DOHH2 (cell line): ENCODE measurements around the gene RBMS3.

ENCODE experiments used
- H3F3A ChIP-seq: fragments of 200-600 bp; sonication (generic), shearing (Covaris generic); 2 replicates; pipeline ENCODE4 v1.6.0; 2016; ENCODE audit warnings: antibody characterized with exemption, mild to moderate bottlenecking; ENCODE audit not compliant: control insufficient read depth, insufficient read depth
- H3K27ac ChIP-seq: fragments of 200-600 bp; sonication (generic); 2 replicates; pipeline ENCODE4 v1.5.1; 2014; ENCODE audit warnings: low read depth, mild to moderate bottlenecking, low read length, moderate library complexity
- H3K27me3 ChIP-seq: fragments of 200-600 bp; sonication (generic); 2 replicates; pipeline ENCODE4 v1.6.1; 2014; ENCODE audit warnings: mild to moderate bottlenecking, low read length, mixed read lengths; ENCODE audit not compliant: control insufficient read depth
- H3K36me3 ChIP-seq: fragments of 200-600 bp; sonication (generic); 2 replicates; pipeline ENCODE4 v1.6.1; 2014; ENCODE audit warnings: mild to moderate bottlenecking, low read length, moderate library complexity, mixed read lengths; ENCODE audit not compliant: control insufficient read depth
- H3K4me1 ChIP-seq: fragments of 200-600 bp; sonication (generic); 2 replicates; pipeline ENCODE4 v1.6.1; 2014; ENCODE audit warnings: mild to moderate bottlenecking, low read length, mixed read lengths; ENCODE audit not compliant: control insufficient read depth
- H3K4me2 ChIP-seq: fragments of 200-600 bp; sonication (generic); 2 replicates; pipeline ENCODE4 v1.6.0; 2014; ENCODE audit warnings: mild to moderate bottlenecking, low read length, moderate library complexity
- H3K4me3 ChIP-seq: fragments of 200-600 bp; sonication (generic); 2 replicates; pipeline ENCODE4 v1.5.1; 2014; ENCODE audit warnings: mild to moderate bottlenecking, low read length, mixed read lengths
- H3K79me2 ChIP-seq: fragments of 200-600 bp; sonication (generic); 2 replicates; pipeline ENCODE4 v1.6.1; 2014; ENCODE audit warnings: mild to moderate bottlenecking, low read length, mixed read lengths; ENCODE audit not compliant: control insufficient read depth
- H3K9me2 ChIP-seq: fragments of 200-600 bp; sonication (generic); replicated peaks from 2 replicates; pipeline ENCODE4 v1.6.1; 2014; ENCODE audit warnings: mild to moderate bottlenecking, low read length, mixed read lengths; ENCODE audit not compliant: control insufficient read depth
- H3K9me3 ChIP-seq: fragments of 200-600 bp; sonication (generic); 2 replicates; pipeline ENCODE4 v1.6.1; 2014; ENCODE audit warnings: antibody characterized with exemption, low read length, mixed read lengths; ENCODE audit not compliant: control insufficient read depth, insufficient read depth
- H4K20me1 ChIP-seq: fragments of 200-600 bp; sonication (generic); 2 replicates; pipeline ENCODE4 v1.6.0; 2014; ENCODE audit warnings: low read depth, mild to moderate bottlenecking, antibody characterized with exemption, low read length, moderate library complexity; ENCODE audit not compliant: control insufficient read depth, insufficient read depth
- EZH2phosphoT487 ChIP-seq: fragments of 200-600 bp; sonication (generic); IDR thresholded peaks from 2 replicates; pipeline ENCODE4 v1.6.1; 2017; ENCODE audit warnings: borderline replicate concordance, mild to moderate bottlenecking, antibody characterized with exemption, low read length, moderate library complexity, mixed read lengths
- TF ChIP-seq, protein P1 (sequence below): fragments of 200-600 bp; sonication (generic); IDR thresholded peaks from one replicate; pipeline ENCODE4 v1.5.1; 2014; ENCODE audit warnings: antibody characterized with exemption, mild to moderate bottlenecking, low read depth, low read length; ENCODE audit not compliant: poor library complexity, severe bottlenecking

RBMS3 gene

DNA sequence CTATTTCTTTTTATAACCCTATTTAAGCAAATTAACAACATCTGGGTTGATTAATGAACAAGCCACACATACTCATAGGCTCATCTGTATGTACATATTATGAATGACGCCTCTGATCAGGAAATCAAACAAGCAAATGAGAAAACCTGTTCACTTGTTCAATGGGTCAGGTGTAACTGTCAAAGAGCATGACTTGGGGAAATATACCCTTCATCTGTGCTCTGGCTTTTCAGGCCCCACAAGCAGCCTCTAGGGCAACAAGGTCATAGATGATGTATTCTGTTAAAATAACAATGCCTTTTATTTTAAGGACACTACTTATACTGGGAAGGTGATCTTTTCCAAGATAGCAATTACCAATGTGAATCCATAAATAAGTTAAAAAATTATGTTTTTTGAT is 102.0 kb downstream of the RBMS3 start:
- H3K27ac ChIP-seq = no peak overlapping the region
- no peaks in the 10 kb centered on the region for H3K36me3 ChIP-seq
- TF ChIP-seq, protein P1, sequence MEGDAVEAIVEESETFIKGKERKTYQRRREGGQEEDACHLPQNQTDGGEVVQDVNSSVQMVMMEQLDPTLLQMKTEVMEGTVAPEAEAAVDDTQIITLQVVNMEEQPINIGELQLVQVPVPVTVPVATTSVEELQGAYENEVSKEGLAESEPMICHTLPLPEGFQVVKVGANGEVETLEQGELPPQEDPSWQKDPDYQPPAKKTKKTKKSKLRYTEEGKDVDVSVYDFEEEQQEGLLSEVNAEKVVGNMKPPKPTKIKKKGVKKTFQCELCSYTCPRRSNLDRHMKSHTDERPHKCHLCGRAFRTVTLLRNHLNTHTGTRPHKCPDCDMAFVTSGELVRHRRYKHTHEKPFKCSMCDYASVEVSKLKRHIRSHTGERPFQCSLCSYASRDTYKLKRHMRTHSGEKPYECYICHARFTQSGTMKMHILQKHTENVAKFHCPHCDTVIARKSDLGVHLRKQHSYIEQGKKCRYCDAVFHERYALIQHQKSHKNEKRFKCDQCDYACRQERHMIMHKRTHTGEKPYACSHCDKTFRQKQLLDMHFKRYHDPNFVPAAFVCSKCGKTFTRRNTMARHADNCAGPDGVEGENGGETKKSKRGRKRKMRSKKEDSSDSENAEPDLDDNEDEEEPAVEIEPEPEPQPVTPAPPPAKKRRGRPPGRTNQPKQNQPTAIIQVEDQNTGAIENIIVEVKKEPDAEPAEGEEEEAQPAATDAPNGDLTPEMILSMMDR = no peak
- no peak for TF ChIP-seq EZH2phosphoT487
- no peak overlapping the region for H3K4me2 ChIP-seq
- no peaks in the 10 kb centered on the region for H3K79me2 ChIP-seq
- no peaks in the 10 kb centered on the region for H3K27me3 ChIP-seq
- peaks cover 36% of the 10 kb centered on the region for H3K4me1 ChIP-seq
- H3F3A ChIP-seq = no peaks in the 10 kb centered on the region
- no peak overlapping the region for H3K4me3 ChIP-seq
- no peaks in the 10 kb centered on the region for H4K20me1 ChIP-seq
- H3K9me3 ChIP-seq = no peaks in the 10 kb centered on the region
- H3K9me2 ChIP-seq = no peaks in the 10 kb centered on the region

- no peak overlapping the region for H3K4me2 ChIP-seq
- H3F3A ChIP-seq = no peaks in the 10 kb centered on the region
- no peak for TF ChIP-seq EZH2phosphoT487
- TF ChIP-seq, protein P1 = no peak
- no peaks in the 10 kb centered on the region for H3K27me3 ChIP-seq
- no peaks in the 10 kb centered on the region for H3K36me3 ChIP-seq
- H3K4me3 ChIP-seq = no peak overlapping the region
- no peaks in the 10 kb centered on the region for H3K9me3 ChIP-seq
- H3K27ac ChIP-seq = no peak overlapping the region
- no peaks in the 10 kb centered on the region for H4K20me1 ChIP-seq
- no peaks in the 10 kb centered on the region for H3K79me2 ChIP-seq
- no peaks in the 10 kb centered on the region for H3K9me2 ChIP-seq
- peaks cover 28% of the 10 kb centered on the region for H3K4me1 ChIP-seq
Observed at GRCh38 chr3:29384640-29385039, 103.8 kb downstream of the RBMS3 start.

GRCh38 chr3:29385046-29385830 is 104.4 kb downstream of the RBMS3 start:
- Histone ChIP-seq H3K4me2 (no peak overlapping the region), H3K4me3 (no peak overlapping the region), H3K27me3 (no peaks in the 10 kb centered on the region), H3K79me2 (no peaks in the 10 kb centered on the region), H3K27ac (no peak overlapping the region), H3K9me3 (no peaks in the 10 kb centered on the region), H4K20me1 (no peaks in the 10 kb centered on the region), H3K4me1 (peaks cover 22% of the 10 kb centered on the region), H3F3A (no peaks in the 10 kb centered on the region), H3K9me2 (no peaks in the 10 kb centered on the region), H3K36me3 (no peaks in the 10 kb centered on the region)
- TF ChIP-seq, protein P1 = no peak
- no peak for TF ChIP-seq EZH2phosphoT487
